PFSK-1 (cell line): ENCODE data around the gene DRC3.

Experiments used
- POLR2AphosphoS5 ChIP-seq: IDR thresholded peaks from 2 replicates; pipeline ENCODE4 v1.6.1; 2012; ENCODE audit warnings: low read depth, mild to moderate bottlenecking, control low read depth, low read length, moderate library complexity
- REST ChIP-seq, 2 experiments: IDR thresholded peaks; 2 replicates each; pipeline versions ENCODE4 v1.6.1 to v1.8.0; 2011 to 2012; ENCODE audit warnings: low read depth in 2 of 2, low read length in 2 of 2, control low read depth in 1 of 2, inconsistent platforms in 1 of 2, mild to moderate bottlenecking in 1 of 2, moderate library complexity in 1 of 2; ENCODE audit not compliant: insufficient read depth in 1 of 2
- SIN3A ChIP-seq: IDR thresholded peaks from 2 replicates; pipeline ENCODE4 v1.6.1; 2012; ENCODE audit warnings: mild to moderate bottlenecking, low read length, moderate library complexity, borderline replicate concordance; ENCODE audit not compliant: insufficient read depth
- TAF1 ChIP-seq: IDR thresholded peaks from 2 replicates; pipeline ENCODE4 v1.6.1; 2012; ENCODE audit warnings: low read length, control low read depth, borderline replicate concordance; ENCODE audit not compliant: insufficient read depth

GRCh38 chr17:17985153-17985552 lies 12.5 kb downstream of the DRC3 start:
- TF ChIP-seq SIN3A (no peak), POLR2AphosphoS5 (no peak), REST (IDR thresholded peaks at IDR 0.05; ENCODE audit: insufficient read depth in 1 of 2, low read depth in 2 of 2, low read length in 2 of 2) (no peak), TAF1 (no peak)
